Measurements from ENCODE around the gene BRK1.
"Not testable (repeated sequence)": the region's sequence is repeated elsewhere in the genome, so short reads cannot be mapped to it uniquely, and the experiment has no call there.

BRK1 gene

DNA sequence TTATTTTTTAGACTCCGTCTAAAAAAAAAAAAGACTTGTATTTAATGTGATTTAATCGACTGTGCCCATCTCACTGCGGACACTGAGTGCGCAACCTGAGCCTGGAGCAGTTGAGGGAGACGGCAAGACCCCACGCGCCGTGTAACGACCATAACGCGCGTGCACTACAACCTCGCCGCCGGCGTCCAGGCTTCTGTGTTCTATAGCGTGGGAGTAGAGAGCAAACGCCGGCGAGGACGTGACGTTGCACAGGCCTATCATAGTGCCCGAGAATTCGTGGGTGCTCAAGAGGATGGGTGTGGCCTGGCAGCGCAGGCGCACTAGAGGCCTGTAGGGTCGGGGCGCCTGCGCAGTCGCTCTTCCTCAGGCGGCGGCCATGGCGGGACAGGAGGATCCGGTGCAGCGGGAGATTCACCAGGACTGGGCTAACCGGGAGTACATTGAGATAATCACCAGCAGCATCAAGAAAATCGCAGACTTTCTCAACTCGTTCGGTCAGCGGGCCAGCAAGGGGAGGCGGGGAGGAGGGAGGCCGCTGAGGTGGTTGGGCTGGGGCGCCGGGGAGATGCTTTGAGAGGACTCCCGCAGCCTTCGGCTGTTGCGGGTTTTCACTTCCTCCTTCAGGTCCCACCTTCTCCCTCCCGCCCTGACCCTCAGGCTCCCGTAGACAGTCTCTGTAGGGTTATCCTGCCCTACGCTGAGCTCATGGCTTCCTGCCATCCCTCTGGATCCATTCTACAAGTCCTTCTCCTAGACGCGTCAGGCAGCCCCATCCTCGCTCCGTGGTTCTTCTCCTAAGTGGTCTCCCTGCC, at the start of gene BRK1:
BRK1 (plus strand) TSS at position 350 of the 812 bp plus-strand sequence; CDS start at position 377, 27 bp downstream.
- Mint-ChIP-seq H3K27me3 (no peaks in the 10 kb centered on the region), H3K4me1 (peaks cover 33% of the 10 kb centered on the region), H3K27ac (ENCODE audit: low read depth) (peak within 1 kb of the TSS; percentile 98), H3K36me3 (ENCODE audit: insufficient read depth) (peaks cover 16% of the 10 kb centered on the region), H3K9me3 (no peaks in the 10 kb centered on the region), H3K4me3 (peak within 1 kb of the TSS; percentile 92)
- DNase-seq (ENCODE audit: low spot score in 2 of 2): peak; percentile 76 to 87
- ATAC-seq (replicated peaks; ENCODE audit: extremely low read depth, poor library complexity, severe bottlenecking): peak; percentile 100

DNA sequence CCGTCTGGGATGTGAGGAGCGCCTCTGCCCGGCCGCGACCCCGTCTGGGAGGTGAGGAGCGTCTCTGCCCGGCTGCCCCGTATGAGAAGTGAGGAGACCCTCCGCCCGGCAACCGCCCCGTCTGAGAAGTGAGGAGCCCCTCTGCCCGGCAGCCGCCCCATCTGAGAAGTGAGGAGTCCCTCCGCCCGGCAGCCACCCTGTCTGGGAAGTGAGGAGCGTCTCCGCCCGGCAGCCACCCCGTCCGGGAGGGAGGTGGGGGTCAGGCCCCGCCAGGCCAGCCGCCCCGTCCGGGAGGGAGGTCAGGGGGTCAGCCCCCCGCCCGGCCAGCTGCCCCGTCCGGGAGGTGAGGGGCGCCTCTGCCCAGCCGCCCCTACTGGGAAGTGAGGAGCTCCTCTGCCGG, 45.4 kb upstream of the BRK1 start:
- H3K9me3 Mint-ChIP-seq; H3K36me3 Mint-ChIP-seq (ENCODE audit: insufficient read depth); H3K4me3 Mint-ChIP-seq; ATAC-seq (replicated peaks; ENCODE audit: extremely low read depth, poor library complexity, severe bottlenecking); H3K4me1 Mint-ChIP-seq; H3K27me3 Mint-ChIP-seq; DNase-seq (ENCODE audit: low spot score in 2 of 2); H3K27ac Mint-ChIP-seq (ENCODE audit: low read depth): not testable (repeated sequence)

DNA sequence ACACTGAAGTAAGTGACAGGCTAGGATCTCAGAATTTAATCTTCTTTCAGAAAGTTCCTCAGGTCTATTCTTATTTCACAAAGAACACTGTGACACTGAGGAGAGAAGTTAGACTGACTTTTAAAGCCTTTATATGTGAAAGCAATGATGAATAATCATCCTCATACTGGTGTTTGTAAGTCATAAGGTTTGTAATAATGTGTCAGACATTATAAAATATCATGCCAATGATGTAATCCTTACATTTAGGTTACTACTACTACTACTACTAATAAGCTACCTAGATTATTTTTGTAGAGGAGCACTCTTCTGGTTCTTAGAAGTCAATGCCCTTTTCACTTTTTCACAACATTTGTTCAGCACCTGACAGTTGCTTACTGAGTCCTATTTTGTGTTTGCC, 40.8 kb upstream of the BRK1 start:
- Mint-ChIP-seq H3K4me3 (no peak overlapping the region), H3K27ac (ENCODE audit: low read depth) (no peak overlapping the region), H3K27me3 (no peaks in the 10 kb centered on the region), H3K36me3 (ENCODE audit: insufficient read depth) (peaks cover 9% of the 10 kb centered on the region), H3K9me3 (no peaks in the 10 kb centered on the region), H3K4me1 (no peaks in the 10 kb centered on the region)
- DNase-seq (ENCODE audit: low spot score in 2 of 2) (no peak), ATAC-seq (replicated peaks; ENCODE audit: extremely low read depth, poor library complexity, severe bottlenecking) (no peak)

DNA sequence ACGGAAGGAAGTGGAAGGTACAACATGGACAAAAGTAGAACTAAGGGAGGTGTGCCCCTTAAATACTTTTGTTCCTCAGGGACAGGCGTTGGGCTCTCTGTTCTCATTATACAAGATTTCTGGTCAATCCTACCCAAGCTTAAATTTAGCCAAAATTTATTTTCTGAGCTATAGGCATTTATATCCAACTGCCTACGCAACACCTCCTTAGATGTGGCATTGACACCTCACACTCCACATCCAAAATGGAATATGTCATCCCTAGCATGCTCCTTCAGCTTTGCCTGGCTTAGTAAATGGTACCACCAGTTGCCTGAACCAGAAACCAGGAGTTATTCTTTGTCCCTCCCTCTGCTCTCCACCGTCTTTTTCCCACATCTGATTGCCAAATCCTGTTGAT, 33.6 kb upstream of the BRK1 start:
- Mint-ChIP-seq H3K4me3 (no peak overlapping the region), H3K27me3 (no peaks in the 10 kb centered on the region), H3K36me3 (ENCODE audit: insufficient read depth) (peaks cover 24% of the 10 kb centered on the region), H3K27ac (ENCODE audit: low read depth) (no peak overlapping the region), H3K9me3 (no peaks in the 10 kb centered on the region), H3K4me1 (no peaks in the 10 kb centered on the region)
- DNase-seq (ENCODE audit: low spot score in 2 of 2): no peak
- no peak for ATAC-seq (replicated peaks; ENCODE audit: extremely low read depth, poor library complexity, severe bottlenecking)

DNA sequence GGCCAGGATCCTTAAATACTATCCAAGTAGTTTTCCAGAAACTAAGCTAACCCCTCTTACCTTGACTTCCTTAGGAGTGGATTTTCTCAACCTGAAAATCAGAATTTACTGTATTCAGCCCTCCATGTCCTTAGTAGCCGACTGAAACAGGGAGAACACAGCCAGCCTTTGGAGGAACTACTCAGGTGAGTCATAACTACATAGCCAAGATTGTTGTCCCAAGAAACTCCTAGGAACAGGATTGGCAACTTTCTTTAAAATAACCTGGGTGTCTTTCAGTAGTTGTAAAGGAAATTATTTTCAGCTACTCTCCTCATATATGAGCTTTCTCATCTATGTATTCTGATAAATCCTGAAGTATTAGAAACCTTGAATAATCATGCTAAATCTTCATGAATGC, 29.7 kb upstream of the BRK1 start:
- no peaks in the 10 kb centered on the region for H3K27me3 Mint-ChIP-seq
- no peak for ATAC-seq (replicated peaks; ENCODE audit: extremely low read depth, poor library complexity, severe bottlenecking)
- H3K9me3 Mint-ChIP-seq: no peaks in the 10 kb centered on the region
- no peak overlapping the region for H3K4me3 Mint-ChIP-seq
- H3K27ac Mint-ChIP-seq (ENCODE audit: low read depth): no peak overlapping the region
- H3K4me1 Mint-ChIP-seq: no peaks in the 10 kb centered on the region
- peaks cover 21% of the 10 kb centered on the region for H3K36me3 Mint-ChIP-seq (ENCODE audit: insufficient read depth)
- no peak for DNase-seq (ENCODE audit: low spot score in 2 of 2)

DNA sequence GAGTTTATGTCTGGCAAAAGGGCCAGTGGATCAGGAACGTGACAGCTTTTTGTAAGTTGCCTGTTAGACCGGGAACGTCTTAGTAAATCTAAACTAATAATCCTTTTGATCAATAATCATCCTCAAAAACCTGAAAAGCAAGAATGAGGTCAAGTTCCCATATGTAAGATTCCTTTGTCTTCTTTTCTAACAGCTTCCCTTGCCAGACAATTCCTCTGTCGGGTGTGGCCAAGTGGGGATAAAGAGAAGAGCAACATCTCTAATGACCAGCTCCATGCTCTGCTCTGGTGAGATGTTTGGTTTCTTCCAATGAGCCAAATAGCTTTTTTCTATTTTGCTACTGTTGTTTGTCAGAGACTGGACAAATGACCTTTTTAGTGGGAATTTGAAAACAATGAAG, 27.2 kb upstream of the BRK1 start:
- no peak for ATAC-seq (replicated peaks; ENCODE audit: extremely low read depth, poor library complexity, severe bottlenecking)
- H3K36me3 Mint-ChIP-seq (ENCODE audit: insufficient read depth): peaks cover 17% of the 10 kb centered on the region
- H3K4me3 Mint-ChIP-seq: no peak overlapping the region
- no peaks in the 10 kb centered on the region for H3K4me1 Mint-ChIP-seq
- no peaks in the 10 kb centered on the region for H3K9me3 Mint-ChIP-seq
- DNase-seq (ENCODE audit: low spot score in 2 of 2): no peak
- no peaks in the 10 kb centered on the region for H3K27me3 Mint-ChIP-seq
- no peak overlapping the region for H3K27ac Mint-ChIP-seq (ENCODE audit: low read depth)

DNA sequence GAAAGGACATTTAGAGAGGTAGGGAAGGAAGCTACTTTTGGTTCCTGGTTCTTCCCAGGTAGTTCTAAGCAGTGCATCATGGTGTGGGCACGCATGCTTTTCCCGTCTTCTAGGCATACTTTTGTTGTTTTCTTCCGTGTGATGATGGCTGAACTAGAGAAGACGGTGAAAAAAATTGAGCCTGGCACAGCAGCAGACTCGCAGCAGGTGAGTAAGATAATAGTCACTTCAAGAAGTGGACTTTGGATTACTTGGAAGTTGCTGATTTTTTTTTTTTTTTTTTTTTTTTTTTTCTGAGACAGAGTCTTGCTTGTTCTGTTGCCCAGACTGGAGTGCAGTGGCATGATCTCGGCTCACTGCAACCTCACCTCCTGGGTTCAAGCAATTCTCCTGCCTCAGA, 25.3 kb upstream of the BRK1 start:
- Mint-ChIP-seq H3K4me3 (no peak overlapping the region), H3K36me3 (ENCODE audit: insufficient read depth) (peaks cover 13% of the 10 kb centered on the region), H3K9me3 (no peaks in the 10 kb centered on the region), H3K27ac (ENCODE audit: low read depth) (no peak overlapping the region), H3K4me1 (no peaks in the 10 kb centered on the region), H3K27me3 (no peaks in the 10 kb centered on the region)
- DNase-seq (ENCODE audit: low spot score in 2 of 2) (no peak), ATAC-seq (replicated peaks; ENCODE audit: extremely low read depth, poor library complexity, severe bottlenecking) (no peak)

DNA sequence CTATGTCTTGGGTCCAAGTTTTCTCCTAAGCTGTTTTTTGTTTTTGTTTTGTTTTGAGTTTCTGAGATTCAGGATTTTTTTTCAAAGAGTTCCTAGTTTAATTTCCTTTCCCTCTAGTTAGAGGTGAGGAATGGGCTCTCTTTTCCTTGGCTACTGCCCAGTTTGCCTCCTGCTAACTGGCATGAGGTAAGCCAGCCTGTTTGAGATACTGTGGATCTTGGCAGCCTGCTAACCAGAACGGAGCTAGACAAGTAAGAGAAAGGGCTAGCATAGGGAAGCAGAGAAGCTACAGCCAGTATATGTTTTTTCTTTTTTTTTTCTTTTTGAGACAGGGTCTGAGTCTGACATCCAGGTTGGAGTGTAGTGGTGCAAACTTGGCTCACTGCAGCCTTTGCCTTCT, 24.7 kb upstream of the BRK1 start:
- not testable (repeated sequence) for DNase-seq (ENCODE audit: low spot score in 2 of 2); H3K27ac Mint-ChIP-seq (ENCODE audit: low read depth); ATAC-seq (replicated peaks; ENCODE audit: extremely low read depth, poor library complexity, severe bottlenecking); H3K9me3 Mint-ChIP-seq; H3K4me3 Mint-ChIP-seq; H3K27me3 Mint-ChIP-seq; H3K4me1 Mint-ChIP-seq
- H3K36me3 Mint-ChIP-seq (ENCODE audit: insufficient read depth): peaks cover 13% of the 10 kb centered on the region

DNA sequence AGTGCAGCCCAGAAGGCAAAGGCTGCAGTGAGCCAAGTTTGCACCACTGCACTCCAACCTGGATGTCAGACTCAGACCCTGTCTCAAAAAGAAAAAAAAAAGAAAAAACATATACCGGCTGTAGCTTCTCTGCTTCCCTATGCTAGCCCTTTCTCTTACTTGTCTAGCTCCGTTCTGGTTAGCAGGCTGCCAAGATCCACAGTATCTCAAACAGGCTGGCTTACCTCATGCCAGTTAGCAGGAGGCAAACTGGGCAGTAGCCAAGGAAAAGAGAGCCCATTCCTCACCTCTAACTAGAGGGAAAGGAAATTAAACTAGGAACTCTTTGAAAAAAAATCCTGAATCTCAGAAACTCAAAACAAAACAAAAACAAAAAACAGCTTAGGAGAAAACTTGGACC, 24.1 kb upstream of the BRK1 start:
- H3K36me3 Mint-ChIP-seq (ENCODE audit: insufficient read depth): peaks cover 13% of the 10 kb centered on the region
- DNase-seq (ENCODE audit: low spot score in 2 of 2); H3K27ac Mint-ChIP-seq (ENCODE audit: low read depth); ATAC-seq (replicated peaks; ENCODE audit: extremely low read depth, poor library complexity, severe bottlenecking); H3K27me3 Mint-ChIP-seq; H3K4me3 Mint-ChIP-seq; H3K4me1 Mint-ChIP-seq; H3K9me3 Mint-ChIP-seq: not testable (repeated sequence)

DNA sequence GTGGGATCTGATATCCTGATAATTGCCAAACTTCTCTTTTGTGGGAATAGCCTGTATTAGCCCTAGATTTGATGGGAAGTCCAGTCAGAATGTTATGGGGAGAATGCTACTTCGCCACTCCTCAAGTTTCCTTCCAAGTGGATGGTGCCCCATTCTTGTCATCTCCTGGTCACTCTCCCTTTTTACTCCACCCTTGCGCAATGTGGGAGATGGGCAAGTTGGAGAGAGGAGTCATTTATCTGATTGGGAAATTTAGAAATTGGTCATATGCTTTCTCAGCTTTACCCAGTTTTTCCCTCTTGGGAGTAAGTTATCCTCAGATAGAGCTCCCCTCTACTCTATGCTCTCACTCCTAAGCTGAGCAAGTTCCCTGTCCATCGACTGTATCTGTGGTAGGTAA, 21.8 kb upstream of the BRK1 start:
- no peak overlapping the region for H3K4me3 Mint-ChIP-seq
- peaks cover 9% of the 10 kb centered on the region for H3K36me3 Mint-ChIP-seq (ENCODE audit: insufficient read depth)
- DNase-seq (ENCODE audit: low spot score in 2 of 2) (no peak), ATAC-seq (replicated peaks; ENCODE audit: extremely low read depth, poor library complexity, severe bottlenecking) (no peak)
- no peaks in the 10 kb centered on the region for H3K4me1 Mint-ChIP-seq
- no peaks in the 10 kb centered on the region for H3K9me3 Mint-ChIP-seq
- H3K27ac Mint-ChIP-seq (ENCODE audit: low read depth): no peak overlapping the region
- H3K27me3 Mint-ChIP-seq: no peaks in the 10 kb centered on the region

DNA sequence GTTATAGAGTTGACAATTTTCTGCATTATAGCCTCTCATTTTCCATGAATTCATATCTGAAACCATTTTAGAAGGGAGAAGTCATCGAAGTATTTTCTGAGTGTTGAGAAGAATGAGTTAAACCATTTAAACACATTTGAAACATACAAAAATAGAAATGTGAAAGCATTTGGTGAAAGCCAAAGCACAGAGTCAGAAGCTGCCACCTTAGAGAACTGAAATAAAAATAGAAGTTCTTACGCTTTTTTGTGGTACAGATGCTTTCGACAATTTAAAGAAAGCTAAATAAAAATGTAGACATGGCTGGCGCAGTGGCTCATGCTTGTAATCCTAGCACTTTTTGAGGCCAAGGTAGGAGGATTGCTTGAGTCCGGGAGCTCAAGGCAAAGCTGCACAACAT, 16.4 kb upstream of the BRK1 start:
- no peak for ATAC-seq (replicated peaks; ENCODE audit: extremely low read depth, poor library complexity, severe bottlenecking)
- Mint-ChIP-seq H3K9me3 (no peaks in the 10 kb centered on the region), H3K27me3 (no peaks in the 10 kb centered on the region), H3K27ac (ENCODE audit: low read depth) (no peak overlapping the region), H3K36me3 (ENCODE audit: insufficient read depth) (peaks cover 2% of the 10 kb centered on the region), H3K4me1 (no peaks in the 10 kb centered on the region), H3K4me3 (no peak overlapping the region)
- no peak for DNase-seq (ENCODE audit: low spot score in 2 of 2)

DNA sequence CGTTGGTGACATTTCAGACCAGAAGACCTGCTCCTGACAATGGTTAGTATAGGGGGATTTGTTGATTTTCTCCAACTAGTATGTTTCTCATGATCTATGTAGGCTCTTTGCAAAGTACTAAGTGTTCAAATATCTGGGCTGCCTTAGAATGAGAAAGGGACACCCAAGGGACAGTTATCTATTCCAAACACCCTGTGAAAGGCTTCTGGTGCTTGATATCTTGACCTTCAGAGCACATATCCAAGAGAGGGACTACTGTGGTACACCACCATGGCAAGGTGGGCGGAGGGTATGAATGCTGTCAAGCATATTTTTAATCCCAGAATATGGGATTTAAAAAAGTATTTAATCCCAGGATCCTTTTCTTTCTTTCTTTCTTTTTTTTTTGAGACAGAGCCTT, 8.6 kb upstream of the BRK1 start:
- Mint-ChIP-seq H3K4me1 (no peaks in the 10 kb centered on the region), H3K9me3 (no peaks in the 10 kb centered on the region), H3K36me3 (ENCODE audit: insufficient read depth) (no peaks in the 10 kb centered on the region), H3K27me3 (no peaks in the 10 kb centered on the region), H3K27ac (ENCODE audit: low read depth) (no peak overlapping the region), H3K4me3 (no peak overlapping the region)
- ATAC-seq (replicated peaks; ENCODE audit: extremely low read depth, poor library complexity, severe bottlenecking) (no peak), DNase-seq (ENCODE audit: low spot score in 2 of 2) (no peak)

DNA sequence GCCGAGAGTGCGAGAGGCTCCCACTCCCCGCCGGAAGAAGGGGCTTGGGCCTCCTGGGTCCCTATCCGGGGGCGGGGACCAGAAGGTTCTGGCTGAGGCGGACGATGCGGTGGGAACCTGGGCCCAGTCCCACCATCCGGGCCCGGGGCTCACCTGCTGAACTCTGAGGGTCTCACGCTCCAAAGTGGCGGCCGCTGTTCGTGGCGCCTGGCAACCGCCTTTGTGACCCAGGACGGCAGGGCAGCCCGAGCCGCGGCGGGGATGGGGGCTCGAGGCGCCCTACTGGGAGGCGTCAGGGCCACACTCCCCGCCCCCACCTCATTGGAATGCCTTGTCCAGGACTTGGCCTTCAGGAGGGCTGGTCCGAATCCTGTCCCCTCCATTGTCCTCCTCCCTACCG, 7.4 kb upstream of the BRK1 start, which contains the start of gene FANCD2OS:
FANCD2OS (minus strand) TSS at position 165 of the 400 bp plus-strand sequence. CDS start 3,481 bp downstream, outside the sequence.
- no peak for ATAC-seq (replicated peaks; ENCODE audit: extremely low read depth, poor library complexity, severe bottlenecking)
- H3K36me3 Mint-ChIP-seq (ENCODE audit: insufficient read depth): no peaks in the 10 kb centered on the region
- H3K9me3 Mint-ChIP-seq: no peaks in the 10 kb centered on the region
- no peak within 1 kb of the TSS for H3K27ac Mint-ChIP-seq (ENCODE audit: low read depth)
- H3K4me1 Mint-ChIP-seq: no peaks in the 10 kb centered on the region
- H3K27me3 Mint-ChIP-seq: no peaks in the 10 kb centered on the region
- DNase-seq (ENCODE audit: low spot score in 2 of 2): no peak
- no peak within 1 kb of the TSS for H3K4me3 Mint-ChIP-seq
